Tibial nerve (tissue), 4 donors: ENCODE results near the gene LCA5.

Experiments used
- EP300 ChIP-seq, 2 donors: sonication (generic); formaldehyde crosslinking; IDR thresholded peaks; one replicate each; pipeline ENCODE4 v1.6.1; 2017; ENCODE audit warnings: antibody characterized with exemption in 2 of 2, mild to moderate bottlenecking in 1 of 2
- POLR2A ChIP-seq, 2 donors: fragments of 450-650 bp; IDR thresholded peaks; one replicate each; pipeline ENCODE4 v1.6.1; 2017; ENCODE audit warnings: antibody characterized with exemption in 2 of 2, mild to moderate bottlenecking in 2 of 2, moderate library complexity in 2 of 2
- TF ChIP-seq, protein P1 (sequence below), 5 experiments: fragments of 200-600 bp in 3 of 5; fragments of 450-650 bp in 2 of 5; sonication (generic) in 3 of 5; IDR thresholded peaks; one replicate each; pipeline ENCODE4 v1.5.1; 2016 to 2019; ENCODE audit warnings: antibody characterized with exemption in 5 of 5, mild to moderate bottlenecking in 3 of 5, moderate library complexity in 2 of 5

DNA sequence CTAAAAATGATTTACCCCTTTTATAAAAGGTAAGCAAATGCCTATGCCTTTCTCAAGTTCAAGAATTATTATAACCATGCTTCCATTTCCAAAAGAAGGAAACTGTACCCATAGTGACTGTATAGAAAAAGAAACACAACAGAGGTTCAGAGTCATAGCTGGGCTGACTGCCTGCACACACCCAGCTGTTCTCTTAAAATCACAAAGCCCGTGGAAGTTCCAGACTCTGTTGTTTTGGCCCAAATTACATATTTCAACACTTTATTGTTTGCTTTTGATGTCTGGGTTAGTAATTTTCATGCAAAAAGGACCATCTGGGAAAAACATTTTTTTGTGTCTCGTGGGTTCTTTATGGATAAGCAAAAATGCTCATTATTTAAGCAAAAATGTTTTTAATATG lies 99.2 kb downstream of the LCA5 start:
- TF ChIP-seq, protein P1, sequence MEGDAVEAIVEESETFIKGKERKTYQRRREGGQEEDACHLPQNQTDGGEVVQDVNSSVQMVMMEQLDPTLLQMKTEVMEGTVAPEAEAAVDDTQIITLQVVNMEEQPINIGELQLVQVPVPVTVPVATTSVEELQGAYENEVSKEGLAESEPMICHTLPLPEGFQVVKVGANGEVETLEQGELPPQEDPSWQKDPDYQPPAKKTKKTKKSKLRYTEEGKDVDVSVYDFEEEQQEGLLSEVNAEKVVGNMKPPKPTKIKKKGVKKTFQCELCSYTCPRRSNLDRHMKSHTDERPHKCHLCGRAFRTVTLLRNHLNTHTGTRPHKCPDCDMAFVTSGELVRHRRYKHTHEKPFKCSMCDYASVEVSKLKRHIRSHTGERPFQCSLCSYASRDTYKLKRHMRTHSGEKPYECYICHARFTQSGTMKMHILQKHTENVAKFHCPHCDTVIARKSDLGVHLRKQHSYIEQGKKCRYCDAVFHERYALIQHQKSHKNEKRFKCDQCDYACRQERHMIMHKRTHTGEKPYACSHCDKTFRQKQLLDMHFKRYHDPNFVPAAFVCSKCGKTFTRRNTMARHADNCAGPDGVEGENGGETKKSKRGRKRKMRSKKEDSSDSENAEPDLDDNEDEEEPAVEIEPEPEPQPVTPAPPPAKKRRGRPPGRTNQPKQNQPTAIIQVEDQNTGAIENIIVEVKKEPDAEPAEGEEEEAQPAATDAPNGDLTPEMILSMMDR (IDR thresholded peaks at IDR 0.05) = no peak
- TF ChIP-seq POLR2A (IDR thresholded peaks at IDR 0.05) (no peak), EP300 (IDR thresholded peaks at IDR 0.05) (no peak)
